ENCODE measurements around the gene KLHDC8B.

GRCh38 chr3:49180116-49180515 lies 8.7 kb downstream of the KLHDC8B start:
- TF ChIP-seq CTCF (IDR thresholded peaks at IDR 0.05): no peak
- TF ChIP-seq ZFX (IDR thresholded peaks at IDR 0.05; ENCODE audit: borderline replicate concordance): no peak

All from 22Rv1 (cell line).